ENCODE results near the gene GET3.
A peak's percentile ranks its signal among the peaks of the same experiment; 100 is the strongest.
"Not testable (repeated sequence)": the region's sequence is repeated elsewhere in the genome, so short reads cannot be mapped to it uniquely, and the experiment has no call there.

The GET3 gene

GRCh38 chr19:12736995-12737834 lies at the start of gene GET3:
Gene GET3 (plus strand): TSS chr19:12737497. CDS start chr19:12737506, 9 bp downstream.
- peak; percentile 56 to 79 for DNase-seq (ENCODE audit: low read depth in 1 of 2, low spot score in 1 of 2)

GRCh38 chr19:12689012-12689411 lies 48.3 kb upstream of the GET3 start:
- DNase-seq (ENCODE audit: low read depth in 1 of 2, low spot score in 1 of 2), result no peak

GRCh38 chr19:12689581-12690216 lies 47.6 kb upstream of the GET3 start:
- no peak for DNase-seq (ENCODE audit: low read depth in 1 of 2, low spot score in 1 of 2)

- DNase-seq (ENCODE audit: low read depth in 1 of 2, low spot score in 1 of 2), result no peak
Measured at GRCh38 chr19:12692960-12693359, 44.3 kb upstream of the GET3 start.

- no peak for DNase-seq (ENCODE audit: low read depth in 1 of 2, low spot score in 1 of 2)
Measured at GRCh38 chr19:12694641-12695040, 42.7 kb upstream of the GET3 start.

- DNase-seq (ENCODE audit: low read depth in 1 of 2, low spot score in 1 of 2), result no peak
Measured at GRCh38 chr19:12695096-12695495, 42.2 kb upstream of the GET3 start.

- DNase-seq (ENCODE audit: low read depth in 1 of 2, low spot score in 1 of 2), result no peak
Measured at GRCh38 chr19:12695514-12695913, 41.8 kb upstream of the GET3 start.

GRCh38 chr19:12695997-12696365 lies 41.3 kb upstream of the GET3 start:
- DNase-seq (ENCODE audit: low read depth in 1 of 2, low spot score in 1 of 2), result no peak

GRCh38 chr19:12696366-12697335 lies 40.6 kb upstream of the GET3 start, which contains the start of gene FBXW9:
Gene FBXW9 (minus strand): TSS chr19:12696631. CDS start chr19:12696581, 50 bp downstream.
- peak; percentile 97 to 98 for DNase-seq (ENCODE audit: low read depth in 1 of 2, low spot score in 1 of 2)

GRCh38 chr19:12697425-12697824 lies 39.9 kb upstream of the GET3 start:
- not testable (repeated sequence) for DNase-seq (ENCODE audit: low read depth in 1 of 2, low spot score in 1 of 2)

GRCh38 chr19:12698138-12698537 lies 39.2 kb upstream of the GET3 start:
- no peak for DNase-seq (ENCODE audit: low read depth in 1 of 2, low spot score in 1 of 2)

- DNase-seq (ENCODE audit: low read depth in 1 of 2, low spot score in 1 of 2), result no peak
Measured at GRCh38 chr19:12701596-12702282, 35.6 kb upstream of the GET3 start.

- DNase-seq (ENCODE audit: low read depth in 1 of 2, low spot score in 1 of 2), result no peak
Measured at GRCh38 chr19:12703046-12703445, 34.3 kb upstream of the GET3 start.

GRCh38 chr19:12705169-12705568 lies 32.1 kb upstream of the GET3 start:
- no peak for DNase-seq (ENCODE audit: low read depth in 1 of 2, low spot score in 1 of 2)

GRCh38 chr19:12705654-12706331 lies 31.5 kb upstream of the GET3 start:
- DNase-seq (ENCODE audit: low read depth in 1 of 2, low spot score in 1 of 2), result no peak

- no peak for DNase-seq (ENCODE audit: low read depth in 1 of 2, low spot score in 1 of 2)
Measured at GRCh38 chr19:12706332-12706718, 31.0 kb upstream of the GET3 start.

GRCh38 chr19:12708641-12709040 lies 28.7 kb upstream of the GET3 start:
- no peak for DNase-seq (ENCODE audit: low read depth in 1 of 2, low spot score in 1 of 2)

- DNase-seq (ENCODE audit: low read depth in 1 of 2, low spot score in 1 of 2), result no peak
Measured at GRCh38 chr19:12711187-12711586, 26.1 kb upstream of the GET3 start.

GRCh38 chr19:12712077-12712476 lies 25.2 kb upstream of the GET3 start:
- not testable (repeated sequence) for DNase-seq (ENCODE audit: low read depth in 1 of 2, low spot score in 1 of 2)

GRCh38 chr19:12713304-12713703 lies 24.0 kb upstream of the GET3 start:
- not testable (repeated sequence) for DNase-seq (ENCODE audit: low read depth in 1 of 2, low spot score in 1 of 2)

All from activated CD4-positive, alpha-beta T cell treated with anti-CD3 and anti-CD28 coated beads, Interleukin-2, amount 50 U/mL, for 24 hours (primary cell).